Eye (tissue), 1 donor: ENCODE measurements around the gene CFAP210.
A peak's percentile ranks its signal among the peaks of the same experiment; 100 is the strongest.
"Not testable (repeated sequence)": the region's sequence is repeated elsewhere in the genome, so short reads cannot be mapped to it uniquely, and the experiment has no call there.

Experiments
- DNase-seq: peaks from one replicate; pipeline ENCODE4 v3.0.0-alpha.2; 2015

CFAP210 gene

GRCh38 chr2:169711751-169712509 is 17.7 kb upstream of the CFAP210 start:
- DNase-seq: no peak

DNA sequence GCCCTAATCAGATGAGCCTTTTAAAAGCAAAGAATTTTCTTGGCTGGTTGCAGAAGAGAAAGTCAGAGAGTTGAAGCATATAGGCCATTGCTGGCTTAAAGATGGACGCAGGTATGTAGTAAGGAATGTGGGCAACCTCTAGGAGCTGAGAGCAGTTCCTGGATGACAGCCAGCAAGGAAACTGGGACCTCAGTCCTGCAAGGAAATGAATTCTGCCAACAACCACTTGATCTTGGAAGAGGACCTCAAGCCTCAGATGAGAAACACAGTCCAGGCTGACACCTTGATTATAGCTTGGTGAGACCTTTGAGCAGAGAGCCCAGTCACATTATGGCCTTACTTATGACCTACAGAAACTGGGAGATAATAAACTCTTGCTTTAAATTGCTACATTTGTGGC is 15.8 kb upstream of the CFAP210 start:
- DNase-seq: no peak

GRCh38 chr2:169709331-169709730 is 15.1 kb upstream of the CFAP210 start:
- no peak for DNase-seq

DNA sequence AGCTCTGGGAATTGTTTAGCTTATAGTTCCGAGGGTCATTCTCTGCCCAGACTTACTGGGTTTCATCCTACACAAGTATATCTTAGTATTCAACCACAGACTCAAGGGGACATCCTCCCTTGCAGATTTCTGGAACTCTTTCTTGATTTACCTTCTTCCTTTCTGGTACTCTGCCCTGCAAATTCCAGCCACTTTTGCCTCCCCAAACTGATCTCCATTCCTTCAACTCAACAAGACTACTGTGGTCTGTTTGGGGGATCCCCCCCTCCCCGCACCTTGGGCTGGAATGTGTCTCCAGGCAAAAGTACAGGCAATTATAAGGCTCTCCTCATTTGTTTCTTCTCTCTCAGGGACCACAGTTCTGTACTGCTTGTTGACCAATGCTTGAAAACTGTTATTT is 13.4 kb upstream of the CFAP210 start:
- DNase-seq: no peak

DNA sequence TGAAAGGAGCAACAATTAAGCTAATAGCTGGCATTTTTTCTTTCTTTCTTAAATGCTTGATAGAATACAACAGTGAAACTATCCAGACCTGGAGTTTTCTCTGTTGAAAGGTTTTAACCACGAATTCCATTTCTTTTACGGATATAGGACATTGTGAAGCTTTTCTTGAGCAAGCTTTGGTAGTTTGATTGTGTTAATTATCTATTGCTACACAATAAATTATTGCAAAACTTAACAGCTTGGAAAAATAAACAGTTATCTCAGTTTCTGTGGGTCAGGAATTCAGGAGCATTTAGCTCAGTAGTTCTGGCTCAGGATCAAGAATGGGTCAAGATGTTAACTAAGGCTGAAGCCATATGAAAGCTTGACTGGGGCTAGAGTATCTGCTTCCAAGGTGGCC is 11.7 kb upstream of the CFAP210 start:
- no peak for DNase-seq

DNA sequence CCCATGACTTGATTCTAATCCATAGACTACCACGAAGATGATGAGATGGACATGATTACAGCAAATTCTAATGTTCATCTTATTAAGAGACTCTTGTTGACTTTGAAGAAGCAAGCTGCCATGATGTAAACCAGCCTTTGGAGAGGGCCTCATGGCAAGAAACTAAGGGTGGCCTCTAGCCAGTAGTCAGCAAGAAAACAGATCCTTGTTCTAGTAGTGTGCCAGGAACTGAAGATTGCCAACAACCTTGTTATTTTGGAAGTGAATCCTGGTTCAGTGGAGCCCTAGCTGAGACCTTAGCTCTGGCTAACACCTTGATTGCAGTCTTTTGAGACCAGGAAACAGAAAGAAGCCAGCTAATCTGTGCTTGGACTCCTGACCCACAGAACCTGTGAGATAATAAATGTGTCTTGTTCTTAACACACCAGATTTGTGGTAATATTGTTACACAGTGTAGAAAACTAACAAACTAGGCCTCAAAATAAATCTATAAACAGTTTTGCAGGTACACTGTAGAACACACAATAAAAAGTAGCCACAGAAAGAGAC is 10.0 kb upstream of the CFAP210 start:
- no peak for DNase-seq

- DNase-seq: no peak
These were observed 8.8 kb upstream of the CFAP210 start for GRCh38 chr2:169702996-169703395.

- DNase-seq: not testable (repeated sequence)
These were observed 5.0 kb upstream of the CFAP210 start for GRCh38 chr2:169699173-169699572.

DNA sequence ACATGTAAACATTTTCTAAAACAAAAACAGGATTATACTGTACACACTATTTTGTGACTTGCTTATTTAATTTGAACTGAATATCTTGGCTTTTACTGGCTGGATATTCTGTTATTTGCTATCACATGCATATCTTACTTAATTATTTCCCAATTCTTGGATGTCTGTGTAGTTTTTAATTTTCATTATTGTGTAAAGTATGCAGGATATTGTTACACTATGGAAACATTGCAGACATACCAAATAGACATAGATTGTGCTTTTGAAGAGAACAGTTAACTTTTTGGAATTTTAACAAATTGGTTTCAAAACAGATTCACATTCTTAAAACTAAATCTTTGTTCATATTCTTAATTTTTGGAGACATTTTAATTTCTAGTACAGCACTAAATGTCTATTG is 2.2 kb upstream of the CFAP210 start:
- no peak for DNase-seq

DNA sequence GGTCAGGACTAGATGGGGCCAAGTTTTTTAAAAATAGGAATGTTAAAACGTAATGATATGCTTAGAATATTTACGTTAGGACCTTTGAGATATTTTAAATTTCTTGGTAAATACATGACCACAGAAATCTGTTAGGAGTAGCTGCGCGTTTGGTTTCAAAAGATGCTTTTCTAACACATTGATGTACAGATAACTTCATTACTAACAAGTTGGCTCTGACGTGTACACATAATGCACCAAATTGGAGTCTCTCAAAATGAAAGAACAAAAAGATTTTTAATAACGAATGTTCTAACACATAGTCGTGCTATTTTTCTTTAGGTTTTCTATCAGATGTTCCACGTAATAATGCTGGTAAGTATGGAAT is 672 bp upstream of the CFAP210 start:
- no peak for DNase-seq

DNA sequence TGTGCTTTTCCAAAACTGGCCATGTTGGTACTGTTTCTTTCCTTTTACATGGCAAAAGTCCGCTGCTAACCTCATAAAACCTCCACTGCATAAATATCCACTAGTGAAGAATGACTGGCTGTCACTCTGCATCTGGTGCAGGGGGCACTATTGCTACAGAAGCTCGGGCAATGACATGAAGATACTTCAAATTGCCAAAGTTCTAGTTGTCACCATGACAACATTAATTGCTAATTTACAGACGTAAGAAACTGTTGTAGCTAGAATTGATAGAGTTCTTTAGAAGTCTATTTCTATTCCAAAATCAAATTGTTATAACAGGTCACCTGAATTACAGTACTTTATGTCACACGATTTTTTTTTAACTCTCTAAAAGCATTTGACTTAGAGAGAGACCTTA is 845 bp downstream of the CFAP210 start:
- peak; percentile 57 for DNase-seq

DNA sequence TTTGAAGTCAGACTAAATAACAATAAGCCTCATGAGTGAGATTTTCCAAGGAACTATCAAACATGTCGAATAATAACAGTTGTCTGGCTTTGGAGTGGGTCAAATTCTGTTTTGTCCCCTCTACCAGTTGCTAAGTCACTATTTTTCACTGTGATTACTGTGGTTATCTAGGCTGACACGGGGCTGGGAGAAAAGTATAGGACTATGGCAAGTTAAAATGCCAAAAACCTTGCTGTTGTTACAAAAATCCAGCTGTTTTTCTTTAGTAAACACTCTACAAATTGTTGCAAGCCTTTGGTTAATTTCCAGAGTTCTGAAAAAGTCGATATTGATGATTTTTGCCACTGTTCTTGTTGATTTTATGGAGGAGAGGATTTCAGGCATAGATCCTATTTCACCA is 1.5 kb downstream of the CFAP210 start:
- DNase-seq: no peak

DNA sequence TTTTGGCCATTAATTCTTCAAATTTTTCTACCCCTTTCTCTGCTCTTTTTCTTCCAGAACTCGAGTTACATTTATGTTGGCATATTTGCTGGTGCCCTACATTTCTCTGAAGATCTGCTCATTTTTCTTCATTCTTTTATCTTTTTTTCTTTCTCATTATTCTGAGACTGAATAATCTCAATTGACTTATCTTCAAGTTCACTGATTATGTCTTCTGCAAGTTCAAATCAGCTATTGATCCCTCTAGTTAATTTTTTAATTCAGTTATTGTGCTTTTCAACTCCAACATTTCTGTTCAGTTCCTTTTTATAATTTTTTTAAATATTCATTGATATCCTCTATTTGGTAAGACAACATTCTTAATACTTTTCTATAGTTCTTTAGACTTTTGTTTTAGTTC is 3.2 kb downstream of the CFAP210 start:
- DNase-seq: no peak

DNA sequence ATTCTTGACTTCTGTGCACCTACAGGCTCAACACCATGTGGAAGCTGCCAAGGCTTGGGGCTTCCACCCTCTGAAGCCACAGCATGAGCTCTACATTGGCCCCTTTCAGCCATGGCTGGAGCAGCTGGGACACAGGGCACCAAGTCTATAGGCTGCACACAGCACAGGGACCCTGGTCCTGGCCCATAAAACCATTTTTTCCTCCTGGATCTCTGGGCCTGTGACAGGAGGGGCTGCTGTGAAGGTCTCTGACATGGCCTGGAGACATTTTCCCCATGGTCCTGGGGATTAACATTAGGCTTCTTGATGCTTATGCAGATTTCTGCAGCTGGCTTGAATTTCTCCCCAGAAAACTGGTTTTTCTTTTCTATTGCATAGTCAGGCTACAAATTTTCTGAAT is 6.3 kb downstream of the CFAP210 start:
- DNase-seq: not testable (repeated sequence)

DNA sequence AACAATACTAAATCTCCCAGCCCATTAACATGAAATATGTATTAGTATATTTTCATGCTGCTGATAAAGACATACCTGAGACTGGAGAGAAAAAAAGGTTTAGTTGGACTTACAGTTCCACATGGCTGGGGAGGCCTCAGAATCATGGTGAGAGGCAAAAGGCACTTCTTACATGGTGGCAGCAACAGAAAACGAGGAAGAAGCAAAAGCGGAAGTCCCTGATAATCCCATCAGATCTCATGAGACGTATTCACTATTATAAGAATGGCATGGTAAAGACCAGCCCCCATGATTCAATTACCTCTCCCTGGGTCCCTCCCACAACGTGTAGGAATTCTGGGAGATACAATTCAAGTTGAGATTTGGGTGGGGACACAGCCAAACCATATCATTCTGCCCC is 7.4 kb downstream of the CFAP210 start:
- DNase-seq: not testable (repeated sequence)

GRCh38 chr2:169684712-169685111 is 9.5 kb downstream of the CFAP210 start:
- not testable (repeated sequence) for DNase-seq

DNA sequence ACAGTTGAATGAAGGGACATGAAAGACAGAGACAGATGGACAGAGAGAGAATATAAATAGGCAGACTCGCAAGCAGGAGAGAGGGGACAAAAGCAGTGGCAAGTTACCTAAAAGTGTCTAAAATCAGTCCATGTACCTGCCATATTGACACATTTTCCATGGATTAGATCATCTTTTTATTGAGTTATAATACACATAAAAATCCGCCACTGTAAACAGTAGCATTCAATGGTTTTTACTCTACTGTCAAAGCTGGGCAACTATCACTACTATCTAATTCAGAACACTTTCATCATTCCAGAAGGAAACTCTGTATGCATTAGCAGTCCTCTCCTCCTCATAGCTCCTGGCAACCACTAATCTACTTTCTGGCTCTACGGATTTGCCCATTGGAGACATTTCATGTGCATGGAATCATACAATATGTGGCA is 10.1 kb downstream of the CFAP210 start:
- DNase-seq: no peak

- DNase-seq: no peak
These were observed 10.6 kb downstream of the CFAP210 start for GRCh38 chr2:169683425-169684134.

DNA sequence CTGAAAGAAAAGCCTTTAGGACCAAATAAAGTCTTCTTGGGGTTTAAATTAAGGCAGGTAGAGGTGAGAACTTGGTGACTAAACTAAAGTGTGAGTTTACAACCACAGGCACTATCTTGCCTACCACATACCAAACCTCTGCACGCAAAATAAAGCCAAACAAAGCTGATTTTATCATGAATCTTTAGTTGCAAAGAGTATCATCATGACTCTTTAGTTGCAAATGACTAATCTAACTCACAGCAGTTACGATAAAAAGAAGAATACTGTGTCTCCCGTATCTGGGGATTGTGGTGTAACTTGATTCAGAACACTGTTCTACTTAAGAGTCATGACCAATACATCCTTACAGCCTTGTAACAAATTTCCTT is 11.2 kb downstream of the CFAP210 start:
- DNase-seq: no peak

DNA sequence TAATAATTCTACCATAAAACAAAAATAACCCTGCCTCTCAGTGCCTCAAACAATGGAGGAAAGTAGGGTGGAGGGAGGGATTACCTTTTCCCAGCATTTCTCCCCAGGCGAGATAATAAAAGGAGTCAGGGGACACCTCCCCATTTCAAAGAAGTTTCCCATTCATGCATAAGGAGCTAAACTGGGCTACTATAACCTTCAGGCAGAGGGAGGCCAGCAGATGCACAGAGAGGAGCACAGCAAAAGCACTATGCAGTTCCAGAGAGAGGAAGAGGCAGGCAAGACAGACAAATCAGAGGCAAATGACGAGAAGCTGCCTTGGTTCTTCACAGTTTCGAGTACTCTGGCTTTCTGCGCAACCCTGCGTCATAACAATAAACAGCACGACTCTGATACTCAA is 17.4 kb downstream of the CFAP210 start:
- no peak for DNase-seq

- DNase-seq: no peak
These were observed 17.8 kb downstream of the CFAP210 start for GRCh38 chr2:169676357-169676756.

DNA sequence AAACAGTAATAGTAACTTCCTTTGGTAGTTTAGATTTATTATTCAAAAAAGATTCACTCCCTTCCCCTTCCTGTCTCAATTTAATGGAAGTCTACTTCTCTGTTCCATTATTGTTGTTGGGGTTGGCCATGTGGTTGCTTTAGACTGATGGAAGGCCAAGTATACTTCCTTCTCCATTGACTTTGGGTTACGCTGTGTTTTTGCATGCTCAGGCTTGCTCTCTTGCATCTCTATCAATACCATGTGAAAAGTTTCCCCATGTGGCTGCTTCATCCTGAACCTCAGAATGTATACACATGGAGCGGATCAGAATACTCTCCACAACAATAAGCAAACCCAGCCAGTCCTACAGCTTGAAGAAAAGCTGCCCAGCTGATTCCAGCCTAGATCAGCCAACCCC is 20.3 kb downstream of the CFAP210 start:
- no peak for DNase-seq

- no peak for DNase-seq
These were observed 21.1 kb downstream of the CFAP210 start for GRCh38 chr2:169673106-169673505.

GRCh38 chr2:169672406-169672805 is 21.8 kb downstream of the CFAP210 start:
- DNase-seq: no peak
